GM18505 (cell line): Measurements from ENCODE around the gene MYL9.
"Not testable (repeated sequence)": the region's sequence is repeated elsewhere in the genome, so short reads cannot be mapped to it uniquely, and the experiment has no call there.

Source experiments
- ATAC-seq: cut with Tn5 transposase; IDR thresholded peaks from one replicate; pipeline ENCODE4 v1.9.1; 2021; ENCODE audit not compliant: unreplicated experiment
- POLR2A ChIP-seq: IDR thresholded peaks from 4 replicates; pipeline ENCODE4 v1.6.1; 2011; ENCODE audit warnings: borderline replicate concordance; ENCODE audit not compliant: insufficient read depth, insufficient read length; ENCODE audit errors: extremely low read depth

MYL9 gene

GRCh38 chr20:36506253-36506652 is 35.1 kb upstream of the MYL9 start:
- TF ChIP-seq POLR2A, result no peak
- ATAC-seq, result no peak

- ATAC-seq, result no peak
- no peak for TF ChIP-seq POLR2A
Measured at GRCh38 chr20:36507746-36508145, 33.6 kb upstream of the MYL9 start.

GRCh38 chr20:36519012-36519719 is 22.2 kb upstream of the MYL9 start:
- ATAC-seq, result no peak
- no peak for TF ChIP-seq POLR2A

- ATAC-seq, result no peak
- no peak for TF ChIP-seq POLR2A
Measured at GRCh38 chr20:36519944-36520343, 21.4 kb upstream of the MYL9 start.

- ATAC-seq, result no peak
Measured at GRCh38 chr20:36521526-36521925, 19.8 kb upstream of the MYL9 start.

GRCh38 chr20:36522412-36522811 is 18.9 kb upstream of the MYL9 start:
- ATAC-seq, result not testable (repeated sequence)

More at GRCh38 chr20:36521526-36521925, 19.8 kb upstream of the MYL9 start:
- TF ChIP-seq POLR2A, result no peak

- ATAC-seq, result no peak
- TF ChIP-seq POLR2A, result no peak
Measured at GRCh38 chr20:36523341-36523740, 18.0 kb upstream of the MYL9 start.

GRCh38 chr20:36525620-36526365 is 15.5 kb upstream of the MYL9 start:
- no peak for ATAC-seq
- no peak for TF ChIP-seq POLR2A

- no peak for ATAC-seq
- no peak for TF ChIP-seq POLR2A
Measured at GRCh38 chr20:36526521-36527011, 14.8 kb upstream of the MYL9 start.

- ATAC-seq, result no peak
- no peak for TF ChIP-seq POLR2A
Measured at GRCh38 chr20:36527331-36528125, 13.8 kb upstream of the MYL9 start.

GRCh38 chr20:36528176-36528874 is 13.0 kb upstream of the MYL9 start:
- no peak for ATAC-seq
- no peak for TF ChIP-seq POLR2A

GRCh38 chr20:36528875-36529417 is 12.4 kb upstream of the MYL9 start:
- no peak for TF ChIP-seq POLR2A
- ATAC-seq, result no peak

GRCh38 chr20:36532388-36532787 is 8.9 kb upstream of the MYL9 start:
- no peak for ATAC-seq
- TF ChIP-seq POLR2A, result no peak
